Renal pelvis (tissue), 4 donors: ENCODE results near the gene SPATS2. TPM values are rescaled to one million over a fixed set of nuclear protein-coding genes. Genes with fewer than 3 reads are reported as not detected.
A peak's percentile ranks its signal among the peaks of the same experiment; 100 is the strongest.

Source experiments
- DNase-seq: peaks from one replicate; pipeline ENCODE4 v3.0.0-alpha.2; 2013
- polyA plus RNA-seq, 3 donors: library from polyadenylated mRNA; unstranded; fragments of 120-200 nt; gene quantifications; one replicate each; pipeline ENCODE4 v1.2.1, GENCODE V29; 2013; ENCODE audit not compliant: insufficient read length in 3 of 3

The SPATS2 gene
- polyA plus RNA-seq, 3 donors: 42.5 to 53.3 (median 51.5) TPM

DNA sequence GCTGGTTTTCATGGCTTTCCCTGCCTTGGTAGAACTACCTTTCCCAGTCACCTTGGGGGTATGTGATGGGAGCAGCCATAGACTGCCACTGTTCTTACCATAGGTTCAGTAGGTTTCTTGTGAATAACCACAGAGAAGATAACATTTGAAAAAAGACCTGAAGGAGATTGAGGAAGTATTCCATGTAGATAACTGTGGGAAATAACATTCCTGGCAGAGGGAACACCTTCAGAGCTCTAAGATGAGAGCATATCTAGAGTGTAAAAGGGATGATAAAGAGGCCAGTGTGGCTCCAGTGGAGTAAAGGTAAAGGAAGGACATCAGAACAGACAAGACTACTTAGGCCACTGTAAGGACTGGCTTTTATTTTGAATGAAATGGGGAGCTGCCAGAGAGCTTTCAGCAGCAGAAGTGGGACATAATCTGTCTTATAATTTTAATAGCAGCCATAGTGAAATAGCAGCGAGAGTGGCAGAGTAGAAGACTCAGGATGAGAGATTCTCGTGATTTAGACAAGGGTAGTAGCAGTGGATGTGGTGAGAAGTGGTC, 88.9 kb downstream of the SPATS2 start:
- DNase-seq: no peak

DNA sequence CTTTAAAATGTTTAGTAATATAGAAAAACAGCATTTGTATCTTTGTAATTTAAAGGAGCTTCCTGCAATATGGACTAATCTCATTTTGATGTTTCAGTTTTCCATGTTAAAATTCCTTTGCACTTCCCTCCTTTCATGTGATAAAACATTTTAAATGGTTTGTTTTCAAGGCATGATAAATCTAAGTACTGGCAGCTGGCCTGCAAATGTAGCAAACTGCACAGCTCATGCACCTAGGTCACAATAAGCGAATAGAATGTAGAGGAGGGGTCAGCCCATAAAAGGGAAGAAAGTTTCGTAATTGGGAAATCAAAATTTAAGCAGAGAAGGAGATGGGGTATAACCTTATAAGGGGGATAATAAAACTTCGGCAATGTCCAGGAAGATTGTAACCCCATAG, 91.6 kb downstream of the SPATS2 start:
- no peak for DNase-seq

- DNase-seq: no peak
Measured at GRCh38 chr12:49461221-49461620, 94.0 kb downstream of the SPATS2 start.

DNA sequence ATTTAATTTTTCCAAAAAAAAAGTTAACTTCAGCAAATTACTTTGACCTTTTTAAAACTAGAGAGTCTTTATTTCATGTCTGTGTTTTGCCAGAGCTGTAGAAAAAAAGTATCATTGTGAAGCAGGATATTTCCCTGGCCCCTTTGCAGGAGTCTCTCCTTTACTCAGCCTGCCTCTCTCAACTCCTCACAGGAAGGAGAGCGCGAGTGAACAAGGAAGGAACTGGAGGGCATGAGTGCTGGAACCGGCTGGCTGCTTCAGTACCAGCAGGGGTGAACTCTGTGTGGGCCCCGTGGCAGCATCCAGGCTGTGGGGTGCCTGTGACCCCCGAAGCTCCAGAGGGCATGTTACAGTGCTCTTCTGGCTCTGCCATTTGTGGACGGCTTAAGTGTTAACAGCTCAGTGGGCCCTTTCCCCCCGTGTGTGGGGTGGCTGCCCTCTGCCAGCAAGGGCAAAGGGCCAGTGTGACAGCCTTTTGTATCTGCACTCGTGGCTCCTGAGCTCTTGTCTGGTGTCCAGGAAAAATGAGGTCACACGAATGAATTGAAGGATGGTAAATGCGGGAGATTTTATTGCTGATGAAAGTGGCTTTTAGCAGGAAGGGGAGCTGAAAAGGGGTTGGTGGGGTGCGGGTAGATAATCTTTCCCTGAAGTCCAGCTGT, 95.0 kb downstream of the SPATS2 start:
- no peak for DNase-seq

DNA sequence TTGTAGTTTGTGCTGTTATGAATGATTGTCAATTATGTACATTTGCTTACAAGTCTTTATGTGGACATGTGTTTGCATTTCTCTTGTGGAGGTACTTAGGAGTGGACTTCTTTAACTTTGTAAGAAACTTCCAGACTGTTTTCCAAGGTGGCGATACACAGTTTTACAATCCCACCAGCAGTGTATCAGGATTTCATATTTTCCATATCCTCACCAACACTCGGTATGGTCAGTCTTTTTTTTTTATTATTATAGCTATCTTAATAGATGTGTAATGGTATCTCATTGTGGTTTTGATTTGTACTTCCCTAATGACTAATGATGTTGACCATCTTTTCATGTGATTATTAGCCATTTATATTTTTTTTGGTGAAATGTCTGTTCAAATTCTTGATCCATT, 97.9 kb downstream of the SPATS2 start:
- no peak for DNase-seq

DNA sequence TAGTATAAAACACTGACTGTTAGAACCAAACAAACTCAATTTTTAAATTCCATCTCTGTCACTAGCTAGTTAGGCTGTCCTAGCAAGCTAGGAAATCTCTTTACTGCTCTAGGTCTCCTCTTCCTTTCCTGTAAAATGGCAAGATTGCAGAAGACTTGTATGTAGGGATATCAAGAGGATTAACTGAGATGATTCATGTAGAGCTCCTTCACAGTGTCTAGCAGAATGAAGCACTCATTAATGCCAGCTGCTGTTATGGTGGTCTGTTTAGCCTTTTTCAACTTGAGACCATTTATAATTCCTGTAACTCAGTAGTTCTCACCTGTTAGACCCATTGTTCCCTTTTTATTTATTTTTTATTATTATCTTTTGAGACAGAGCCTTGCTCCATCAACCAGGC, 103.7 kb downstream of the SPATS2 start:
- DNase-seq: no peak

DNA sequence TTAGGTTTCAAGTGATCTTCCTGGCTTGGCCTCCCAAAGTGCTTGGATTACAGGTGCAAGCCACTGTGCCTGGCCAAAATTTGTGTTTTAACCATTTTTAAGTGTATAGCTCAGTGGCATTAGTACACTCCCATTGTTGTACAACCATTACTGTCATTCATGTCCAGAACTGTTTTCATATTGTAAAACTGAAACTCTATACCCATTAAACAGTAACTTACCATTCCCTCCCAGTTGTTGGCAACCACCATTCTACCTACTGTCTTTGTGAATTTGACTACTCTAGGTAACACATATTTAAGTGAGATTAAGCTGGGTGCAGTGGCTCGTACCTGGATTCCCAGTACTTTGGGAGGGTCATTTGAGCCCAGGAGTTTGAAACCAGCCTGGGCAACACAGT, 104.3 kb downstream of the SPATS2 start:
- no peak for DNase-seq

- DNase-seq: no peak
Measured at GRCh38 chr12:49476091-49476490, 108.8 kb downstream of the SPATS2 start.

DNA sequence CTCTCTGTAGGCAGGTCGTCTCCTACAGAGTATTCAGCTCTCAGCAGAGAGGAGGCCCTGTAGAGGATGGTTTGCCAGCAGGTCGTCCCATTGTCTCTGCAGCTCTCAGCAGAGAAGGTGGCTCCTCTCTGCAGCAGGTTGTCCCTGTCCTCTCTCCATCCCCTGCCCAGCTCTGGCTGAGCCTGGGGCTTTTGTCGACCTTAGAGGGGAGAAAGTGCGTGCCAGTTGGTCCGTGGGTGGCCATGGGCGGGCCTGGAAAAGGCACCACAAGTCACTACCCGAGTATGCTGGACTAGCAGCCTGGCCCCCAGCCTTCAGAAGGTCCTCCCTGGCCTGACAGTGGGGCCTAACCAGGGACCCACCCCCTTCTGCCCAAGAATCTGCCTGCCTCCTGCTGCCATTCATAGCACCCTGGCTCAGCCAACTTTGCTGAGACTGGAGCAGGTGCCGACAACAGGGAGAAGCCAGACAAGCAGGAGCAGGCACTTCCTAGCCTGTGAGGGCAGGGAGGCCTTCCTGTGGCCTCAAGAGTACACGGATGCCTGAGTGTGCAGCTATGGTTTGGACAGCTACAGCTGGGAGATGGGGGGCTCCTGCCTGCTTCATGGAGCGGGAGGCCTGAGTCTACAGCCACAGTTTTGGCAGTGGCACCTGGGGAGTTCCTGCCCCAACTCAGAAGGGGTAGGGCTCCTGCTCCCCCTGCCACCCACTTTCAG, 111.8 kb downstream of the SPATS2 start:
- DNase-seq: no peak

GRCh38 chr12:49482095-49483051, 115.1 kb downstream of the SPATS2 start:
- DNase-seq: no peak

GRCh38 chr12:49483619-49484018, 116.4 kb downstream of the SPATS2 start:
- DNase-seq: no peak

DNA sequence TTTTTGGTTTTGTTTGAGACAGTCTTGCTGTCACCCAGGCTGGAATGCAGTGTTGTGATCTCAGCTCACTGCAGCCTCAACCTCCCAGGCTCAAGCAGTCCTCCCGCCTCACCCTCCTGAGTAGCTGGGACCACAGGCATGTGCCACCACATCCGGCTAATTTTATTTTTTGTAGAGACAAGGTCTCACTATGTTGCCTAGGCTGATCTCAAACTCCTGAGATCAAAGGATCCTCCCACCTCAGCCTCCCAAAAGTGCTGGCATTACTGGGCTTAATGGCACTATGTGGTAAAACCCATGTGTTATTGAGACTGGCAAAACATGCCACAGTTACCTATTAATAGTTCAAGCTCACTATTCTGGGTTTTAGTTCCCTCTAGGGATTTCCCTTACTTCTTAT, 120.3 kb downstream of the SPATS2 start:
- no peak for DNase-seq

DNA sequence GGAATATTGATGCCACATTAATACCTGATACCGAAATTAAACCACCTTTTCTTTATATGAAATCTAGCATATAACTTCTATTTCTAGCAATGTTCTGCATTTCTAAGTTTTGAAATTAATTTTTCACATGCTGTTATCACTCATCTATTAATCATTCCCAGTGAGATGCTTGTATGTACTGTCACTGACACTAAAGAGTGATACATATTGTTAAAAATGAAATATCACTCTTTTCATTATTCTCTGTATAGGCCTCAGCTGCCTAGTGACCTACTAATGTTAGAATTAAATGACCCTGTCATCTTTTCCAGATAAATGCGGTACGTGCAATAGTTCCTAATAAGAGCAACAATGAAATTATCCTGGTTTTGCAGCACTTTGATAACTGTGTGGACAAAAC, 121.9 kb downstream of the SPATS2 start:
- DNase-seq: no peak

GRCh38 chr12:49489720-49490119, 122.5 kb downstream of the SPATS2 start:
- DNase-seq: no peak

- DNase-seq: no peak
Measured at GRCh38 chr12:49491823-49492222, 124.6 kb downstream of the SPATS2 start.

- DNase-seq: no peak
Measured at GRCh38 chr12:49493900-49494299, 126.6 kb downstream of the SPATS2 start.

- no peak for DNase-seq
Measured at GRCh38 chr12:49496417-49497360, 129.4 kb downstream of the SPATS2 start.

DNA sequence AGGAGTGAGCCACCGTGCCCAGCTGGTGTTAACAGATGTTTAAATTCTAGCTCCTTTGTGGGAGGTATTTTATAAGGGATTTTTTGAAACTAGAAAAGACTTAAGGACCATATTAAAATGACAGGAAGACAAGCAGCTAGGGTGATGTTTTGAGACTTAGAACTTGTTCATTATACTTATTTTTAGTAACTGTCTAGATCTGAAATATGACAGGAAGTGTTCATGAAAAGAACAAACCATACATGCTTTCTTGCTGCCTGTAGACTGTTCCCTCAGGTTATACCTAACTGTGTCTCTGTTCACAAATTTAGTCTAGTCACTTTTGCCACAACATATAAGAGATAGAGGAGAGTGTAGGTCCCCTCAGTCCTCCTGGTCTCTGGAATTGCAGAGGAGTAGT, 134.6 kb downstream of the SPATS2 start:
- DNase-seq: no peak

GRCh38 chr12:49502590-49502989, 135.3 kb downstream of the SPATS2 start:
- no peak for DNase-seq

GRCh38 chr12:49503674-49504180, 136.5 kb downstream of the SPATS2 start:
- peak; percentile 45 for DNase-seq

GRCh38 chr12:49505672-49506071, 138.4 kb downstream of the SPATS2 start:
- no peak for DNase-seq
